H1 (cell line): Measurements from ENCODE around the gene RBM4. TPM values are rescaled to one million over a fixed set of nuclear protein-coding genes. Genes with fewer than 3 reads are reported as not detected.

Experiments used
- CTCF ChIA-PET: fragments of 300-600 bp; sonication (Branson Sonifier 250); formaldehyde crosslinking; loops from one replicate; lab custom pipeline; 2021; ENCODE audit not compliant: partially characterized antibody; lab: Charles Lee
- POLR2A ChIA-PET: fragments of 300-600 bp; sonication (Branson Sonifier 250); formaldehyde crosslinking; loops from one replicate; lab custom pipeline; 2021; ENCODE audit warnings: inconsistent platforms; ENCODE audit not compliant: partially characterized antibody; lab: Charles Lee
- DNase-seq, 2 experiments: peaks; one replicate each; pipeline versions ENCODE4 v3.0.0 to v3.0.0-alpha.2; 2010 to 2022; ENCODE audit warnings: low spot score in 2 of 2, low read depth in 1 of 2, mixed read lengths in 1 of 2
- FAIRE-seq: peaks from 2 replicates; lab custom pipeline; 2011; peaks lifted over from hg19 to GRCh38; lab: Jason Lieb, UNC
- H2AFZ ChIP-seq: 2 replicates; pipeline ENCODE4 v1.8.1; 2012; ENCODE audit warnings: low read length, inconsistent platforms
- H2AK5ac ChIP-seq: 2 replicates; pipeline ENCODE4 v1.6.1; 2013; ENCODE audit warnings: low read depth, low read length
- H2BK120ac ChIP-seq: replicated peaks from 2 replicates; pipeline ENCODE3; 2013; ENCODE audit warnings: low read depth, low read length, inconsistent platforms
- H2BK12ac ChIP-seq: 2 replicates; pipeline ENCODE4 v1.6.1; 2013; ENCODE audit warnings: low read depth, low read length
- H2BK15ac ChIP-seq: 2 replicates; pipeline ENCODE4 v1.6.1; 2013; ENCODE audit warnings: low read length
- H2BK20ac ChIP-seq: 2 replicates; pipeline ENCODE4 v1.6.1; 2013; ENCODE audit warnings: low read length
- H2BK5ac ChIP-seq: 2 replicates; pipeline ENCODE4 v1.6.1; 2013; ENCODE audit warnings: low read depth, low read length
- H3K14ac ChIP-seq: 2 replicates; pipeline ENCODE4 v1.6.1; 2013; ENCODE audit warnings: inconsistent platforms; ENCODE audit not compliant: insufficient read length
- H3K18ac ChIP-seq: 2 replicates; pipeline ENCODE4 v1.6.1; 2013; ENCODE audit warnings: low read length; ENCODE audit errors: extremely low read depth
- H3K23ac ChIP-seq: 2 replicates; pipeline ENCODE4 v1.6.1; 2013; ENCODE audit warnings: inconsistent platforms; ENCODE audit not compliant: insufficient read length
- H3K23me2 ChIP-seq: 2 replicates; pipeline ENCODE4 v1.6.1; 2013; ENCODE audit warnings: low read depth, low read length
- H3K27ac ChIP-seq: 2 replicates; pipeline ENCODE4 v1.6.1; 2011; ENCODE audit warnings: low read depth, low read length, inconsistent platforms
- H3K27me3 ChIP-seq, 4 experiments: replicated peaks in 1 of 4; 1 replicate in 1 of 4; 2 replicates in 3 of 4; pipeline versions ENCODE4 v1.6.1 to v1.8.1; 2011 to 2013; ENCODE audit warnings: low read length in 3 of 4, mild to moderate bottlenecking in 3 of 4, inconsistent platforms in 2 of 4, mixed read lengths in 2 of 4, moderate library complexity in 1 of 4; ENCODE audit not compliant: control insufficient read depth in 3 of 4, insufficient read depth in 3 of 4; ENCODE audit errors: extremely low read depth in 1 of 4
- H3K36me3 ChIP-seq, 4 experiments: 2 replicates each; pipeline versions ENCODE4 v1.6.1 to v1.8.1; 2011 to 2013; ENCODE audit warnings: mild to moderate bottlenecking in 4 of 4, low read length in 3 of 4, moderate library complexity in 2 of 4, control low read depth in 1 of 4, inconsistent platforms in 1 of 4; ENCODE audit not compliant: insufficient read depth in 4 of 4, control insufficient read depth in 2 of 4
- H3K4ac ChIP-seq: replicated peaks from 2 replicates; pipeline ENCODE3; 2013; ENCODE audit warnings: low read length, low read depth, mixed read lengths, inconsistent platforms; ENCODE audit not compliant: insufficient read length
- H3K4me1 ChIP-seq, 4 experiments: replicated peaks in 1 of 4; 1 replicate in 1 of 4; 2 replicates in 3 of 4; pipeline versions ENCODE4 v1.6.1 to v1.8.1; 2011 to 2013; ENCODE audit warnings: low read length in 3 of 4, inconsistent platforms in 2 of 4, mixed read lengths in 1 of 4; ENCODE audit not compliant: insufficient read depth in 4 of 4, control insufficient read depth in 3 of 4
- H3K4me2 ChIP-seq, 2 experiments: 2 replicates each; pipeline versions ENCODE4 v1.6.1 to v1.8.1; 2011 to 2013; ENCODE audit warnings: low read depth in 2 of 2, low read length in 2 of 2, control low read depth in 1 of 2, inconsistent platforms in 1 of 2, mild to moderate bottlenecking in 1 of 2; ENCODE audit not compliant: insufficient read depth in 1 of 2
- H3K4me3 ChIP-seq, 4 experiments: fragments of 200-600, 300-600 bp in 1 of 4; sonication (generic), shearing (Covaris generic), sonication (Bioruptor Twin) in 1 of 4; 2 replicates each; pipeline versions ENCODE4 v1.5.1 to v1.8.1; 2011 to 2016; ENCODE audit warnings: low read length in 4 of 4, low read depth in 3 of 4, control low read depth in 2 of 4, inconsistent platforms in 2 of 4, mild to moderate bottlenecking in 2 of 4, mixed read lengths in 1 of 4, moderate library complexity in 1 of 4; ENCODE audit not compliant: insufficient read depth in 2 of 4; ENCODE audit errors: extremely low read depth in 1 of 4
- H3K56ac ChIP-seq: replicated peaks from 2 replicates; pipeline ENCODE3; 2013; ENCODE audit warnings: low read depth, mild to moderate bottlenecking, mixed read lengths, low read length, inconsistent platforms; ENCODE audit not compliant: insufficient read length
- H3K79me1 ChIP-seq: 2 replicates; pipeline ENCODE4 v1.6.1; 2013; ENCODE audit warnings: low read depth, low read length, control low read depth
- H3K79me2 ChIP-seq, 2 experiments: 2 replicates each; pipeline versions ENCODE4 v1.6.1 to v1.8.1; 2012 to 2013; ENCODE audit warnings: low read length in 2 of 2, mild to moderate bottlenecking in 2 of 2, inconsistent platforms in 1 of 2; ENCODE audit not compliant: insufficient read depth in 2 of 2, control insufficient read depth in 1 of 2
- H3K9ac ChIP-seq, 4 experiments: replicated peaks in 1 of 4; 1 replicate in 1 of 4; 2 replicates in 3 of 4; pipeline versions ENCODE4 v1.6.1 to v1.8.1; 2011 to 2013; ENCODE audit warnings: low read depth in 3 of 4, low read length in 3 of 4, control low read depth in 2 of 4, mild to moderate bottlenecking in 2 of 4, moderate library complexity in 2 of 4, inconsistent platforms in 1 of 4; ENCODE audit errors: extremely low read depth in 1 of 4
- H3K9me3 ChIP-seq, 2 experiments: 2 replicates each; pipeline versions ENCODE4 v1.6.1 to v1.8.1; 2012 to 2013; ENCODE audit warnings: mild to moderate bottlenecking in 2 of 2, moderate library complexity in 2 of 2, control low read depth in 1 of 2, inconsistent platforms in 1 of 2, low read depth in 1 of 2, low read length in 1 of 2, mixed read lengths in 1 of 2; ENCODE audit not compliant: insufficient read depth in 2 of 2
- H4K20me1 ChIP-seq, 2 experiments: replicated peaks in 1 of 2; 2 replicates each; pipeline versions ENCODE3 to v1.8.1; 2011 to 2013; ENCODE audit warnings: inconsistent platforms in 2 of 2, low read length in 2 of 2, mild to moderate bottlenecking in 1 of 2; ENCODE audit not compliant: insufficient read depth in 2 of 2, control insufficient read depth in 1 of 2
- H4K5ac ChIP-seq: 2 replicates; pipeline ENCODE4 v1.6.1; 2013; ENCODE audit warnings: low read length, low read depth, mixed read lengths, inconsistent platforms; ENCODE audit not compliant: insufficient read length
- H4K8ac ChIP-seq: 2 replicates; pipeline ENCODE4 v1.8.0; 2013; ENCODE audit warnings: mild to moderate bottlenecking, moderate library complexity, low read length, inconsistent platforms; ENCODE audit not compliant: insufficient read depth; ENCODE audit errors: extremely low read depth
- H4K91ac ChIP-seq: replicated peaks from 2 replicates; pipeline ENCODE3; 2013; ENCODE audit warnings: low read length, mixed read lengths, inconsistent platforms; ENCODE audit not compliant: insufficient read length
- CEBPB ChIP-seq: IDR thresholded peaks from 2 replicates; pipeline ENCODE4 v1.6.1; 2012; ENCODE audit warnings: low read depth, low read length
- CHD2 ChIP-seq: IDR thresholded peaks from 2 replicates; pipeline ENCODE4 v1.6.1; 2012; ENCODE audit warnings: low read length, improper control_type of control experiment
- EZH2 ChIP-seq: fragments of 200-600 bp; sonication (generic); IDR thresholded peaks from 2 replicates; pipeline ENCODE4 v1.7.1; 2012; ENCODE audit warnings: low read depth, mild to moderate bottlenecking, moderate library complexity, low read length, inconsistent platforms; ENCODE audit not compliant: severe bottlenecking
- FOSL1 ChIP-seq: IDR thresholded peaks from 2 replicates; pipeline ENCODE4 v1.6.1; 2011; ENCODE audit warnings: mild to moderate bottlenecking, low read depth, low read length, moderate library complexity; ENCODE audit not compliant: insufficient read depth
- GABPA ChIP-seq: IDR thresholded peaks from 2 replicates; pipeline ENCODE4 v1.6.1; 2011; ENCODE audit warnings: mild to moderate bottlenecking, low read length, moderate library complexity, borderline replicate concordance; ENCODE audit not compliant: insufficient read depth
- MAFK ChIP-seq: IDR thresholded peaks from 2 replicates; pipeline ENCODE4 v1.6.1; 2012; ENCODE audit warnings: low read depth, mild to moderate bottlenecking, improper control_type of control experiment, low read length
- MAX ChIP-seq: IDR thresholded peaks from 2 replicates; pipeline ENCODE4 v1.6.1; 2012; ENCODE audit warnings: inconsistent platforms
- NRF1 ChIP-seq: IDR thresholded peaks from 2 replicates; pipeline ENCODE4 v1.6.1; 2011; ENCODE audit warnings: mild to moderate bottlenecking, low read depth, low read length, improper control_type of control experiment
- POLR2A ChIP-seq, 2 experiments: IDR thresholded peaks; 1 replicate in 1 of 2; 2 replicates in 1 of 2; pipeline ENCODE4 v1.6.1; 2011; ENCODE audit warnings: low read depth in 2 of 2, low read length in 2 of 2, mild to moderate bottlenecking in 2 of 2; ENCODE audit errors: control extremely low read depth in 1 of 2
- RBBP5 ChIP-seq: IDR thresholded peaks from 2 replicates; pipeline ENCODE4 v1.7.1; 2012; ENCODE audit warnings: low read depth, mild to moderate bottlenecking, inconsistent platforms, low read length, moderate library complexity, borderline replicate concordance
- SIX5 ChIP-seq: IDR thresholded peaks from 2 replicates; pipeline ENCODE4 v1.6.1; 2011; ENCODE audit warnings: mild to moderate bottlenecking, low read depth, low read length
- SP1 ChIP-seq: IDR thresholded peaks from 2 replicates; pipeline ENCODE4 v1.6.1; 2011; ENCODE audit warnings: low read depth, low read length
- TAF7 ChIP-seq: optimal IDR thresholded peaks from 2 replicates; pipeline ENCODE3; 2011; ENCODE audit warnings: low read depth, mild to moderate bottlenecking, inconsistent platforms, low read length, moderate library complexity, borderline replicate concordance
- WGBS, 2 experiments: shearing (Covaris generic) in 1 of 2; methylation state at CpG; one replicate each; pipeline versions ENCODE4 v1.1.6 to v1.1.7; 2013 to 2015; ENCODE audit warnings: low lambda C conversion rate in 2 of 2, mixed read lengths in 2 of 2, inconsistent platforms in 1 of 2, low coverage in 1 of 2, missing lambda C conversion rate in 1 of 2; ENCODE audit not compliant: insufficient replicate concordance in 2 of 2, insufficient coverage in 1 of 2, insufficient read length in 1 of 2; ENCODE audit errors: extremely low coverage in 1 of 2, missing lambda C conversion rate in 1 of 2; 5-methylcytosine and 5-hydroxymethylcytosine counted together
- polyA plus RNA-seq, 7 experiments: library from polyadenylated mRNA; depleted of rRNA in 3 of 7; stranded (reverse) in 5 of 7; unstranded in 2 of 7; fragments of >200 nt in 5 of 7; fragments of 200-250 nt in 2 of 7; gene quantifications; 1 replicate in 5 of 7; 2 replicates in 1 of 7; 4 replicates in 1 of 7; pipeline versions ENCODE4 v1.2.1 to v1.2.3, GENCODE V29; 2011 to 2013; ENCODE audit warnings: missing spikeins in 2 of 7, mixed read lengths in 2 of 7
- total RNA-seq: library from RNA; stranded (reverse); fragmentation: NEBNext Ultra II Directional; extraction: Animal tissue kit (Norgen Biotek cat#: 25700); gene quantifications from 2 replicates; pipeline ENCODE4 v1.2.1, GENCODE V29; 2021

Gene RBM4
- total and polyA plus RNA-seq, 2 of the 8 experiments (the other 6 are each of a cell fraction or from before 2014, with no cell fraction given): 192 to 330 TPM

- CTCF ChIA-PET: interaction anchor here (0.6 to 2.9 kb wide), 15 partner anchors 8 to 95 kb away, joined by 3 to 10 read pairs (median 4); partner anchors contain the start of genes CCDC87 and RBM4B
- no peak overlapping the region for H2AFZ ChIP-seq
- H3K56ac ChIP-seq: peak overlapping the region; percentile 85
- DNase-seq (no peak), FAIRE-seq (no peak)
- H3K27me3 ChIP-seq: no peaks in the 10 kb centered on the region
- H4K5ac ChIP-seq: peak overlapping the region; percentile 95
- peak overlapping the region; percentile 72 for H3K4ac ChIP-seq
- H2AK5ac ChIP-seq: peak overlapping the region; percentile 92
- POLR2A ChIA-PET: interaction anchor here (0.6 to 66.2 kb wide), 23 partner anchors 5 to 277 kb away, joined by 3 to 2165 read pairs (median 4); partner anchors contain the start of genes ACTN3, CCDC87, CCS and CTSF
- H3K23ac ChIP-seq: no peak overlapping the region
- no peaks in the 10 kb centered on the region for H3K9me3 ChIP-seq
- peak overlapping the region; percentile 99; the same call in 1 of the 2 replicates for H4K8ac ChIP-seq
- no peak overlapping the region for H3K14ac ChIP-seq
- peak overlapping the region; percentile 84; the same call in 1 of the 2 replicates for H2BK12ac ChIP-seq
- H3K4me2 ChIP-seq: peak overlapping the region; percentile 67 to 88
- peaks cover 13 to 52% (median 28%) of the 10 kb centered on the region in 4 experiments for H3K36me3 ChIP-seq
- peaks cover 38 to 74% of the 10 kb centered on the region in 2 experiments for H3K79me2 ChIP-seq
- peak overlapping the region; percentile 86 for H3K27ac ChIP-seq
- peak overlapping the region; percentile 97 for H2BK5ac ChIP-seq
- H4K91ac ChIP-seq: no peak overlapping the region
- peak overlapping the region; percentile 21 to 90 (median 54); a peak in 7 of 8 replicates for H3K4me3 ChIP-seq
- no peak overlapping the region for H2BK20ac ChIP-seq
- peaks cover 17 to 27% of the 10 kb centered on the region in 2 experiments for H4K20me1 ChIP-seq
- H3K18ac ChIP-seq: peak overlapping the region; percentile 95; the same call in 1 of the 2 replicates
- no peak overlapping the region for H2BK15ac ChIP-seq
- peak overlapping the region in 3 of 4 experiments; percentile 69 to 90 (median 75); a peak in 6 of 7 replicates for H3K9ac ChIP-seq
- WGBS, 2 experiments: 60% methylated on average over 11 of the region's 12 CpGs; no CpG with 5 or more reads in 1 of the 2 experiments
- H3K4me1 ChIP-seq: peaks cover 0 to 20% (median 13%) of the 10 kb centered on the region in 4 experiments; a peak in 5 of 7 replicates
- H3K79me1 ChIP-seq: no peaks in the 10 kb centered on the region; the same call in none of the 2 replicates
- H2BK120ac ChIP-seq: no peak overlapping the region
- peaks cover 10% of the 10 kb centered on the region for H3K23me2 ChIP-seq
- TF ChIP-seq POLR2A (IDR thresholded peaks at IDR 0.05; ENCODE audit: control extremely low read depth in 1 of 2, low read depth in 2 of 2, low read length in 2 of 2) (no peak), CEBPB (no peak), RBBP5 (no peak), EZH2 (no peak), NRF1 (no peak), SP1 (no peak), MAFK (no peak), MAX (no peak), TAF7 (no peak), SIX5 (no peak), FOSL1 (no peak), CHD2 (no peak), GABPA (no peak)
These were observed 836 bp upstream of the RBM4 start for GRCh38 chr11:66637557-66638176.
